Hepatic stellate cell (primary cell): ENCODE data around the gene CRACDL.

Experiments used
- DNase-seq: peaks from one replicate; pipeline ENCODE4 v3.0.0; 2011; ENCODE audit warnings: low spot score

The CRACDL gene

GRCh38 chr2:98801921-98802321 lies 134.1 kb downstream of the CRACDL start:
- no peak for DNase-seq

GRCh38 chr2:98801286-98801685 lies 134.7 kb downstream of the CRACDL start:
- DNase-seq = no peak

GRCh38 chr2:98800330-98801064 lies 135.5 kb downstream of the CRACDL start:
- no peak for DNase-seq

- no peak for DNase-seq
These were observed 136.4 kb downstream of the CRACDL start for GRCh38 chr2:98799375-98800329.

- no peak for DNase-seq
These were observed 139.1 kb downstream of the CRACDL start for GRCh38 chr2:98796775-98797544.

GRCh38 chr2:98795891-98796676 lies 139.9 kb downstream of the CRACDL start:
- DNase-seq = no peak

- DNase-seq = no peak
These were observed 141.9 kb downstream of the CRACDL start for GRCh38 chr2:98793897-98794830.

GRCh38 chr2:98793275-98793674 lies 142.8 kb downstream of the CRACDL start:
- DNase-seq = no peak

- DNase-seq = no peak
These were observed 145.8 kb downstream of the CRACDL start for GRCh38 chr2:98790221-98790620.

- no peak for DNase-seq
These were observed 148.3 kb downstream of the CRACDL start for GRCh38 chr2:98787700-98788099.

- no peak for DNase-seq
These were observed 149.8 kb downstream of the CRACDL start for GRCh38 chr2:98786179-98786578.

GRCh38 chr2:98782570-98782969 lies 153.5 kb downstream of the CRACDL start:
- no peak for DNase-seq

- no peak for DNase-seq
These were observed 154.2 kb downstream of the CRACDL start for GRCh38 chr2:98781822-98782221.

GRCh38 chr2:98778741-98779483 lies 157.1 kb downstream of the CRACDL start:
- DNase-seq = no peak

GRCh38 chr2:98778151-98778550 lies 157.9 kb downstream of the CRACDL start:
- no peak for DNase-seq

- no peak for DNase-seq
These were observed 158.3 kb downstream of the CRACDL start for GRCh38 chr2:98777710-98778109.

- DNase-seq = no peak
These were observed 158.9 kb downstream of the CRACDL start for GRCh38 chr2:98777076-98777475.

GRCh38 chr2:98776136-98776535 lies 159.9 kb downstream of the CRACDL start:
- no peak for DNase-seq

- DNase-seq = no peak
These were observed 160.7 kb downstream of the CRACDL start for GRCh38 chr2:98775146-98775986.
